NCI-H1105 (cell line): ENCODE results near the gene PHGDH.

Source experiments
- DNase-seq: peaks from one replicate; lab custom pipeline; 2025; lab: John Stamatoyannopoulos, UW

PHGDH gene

DNA sequence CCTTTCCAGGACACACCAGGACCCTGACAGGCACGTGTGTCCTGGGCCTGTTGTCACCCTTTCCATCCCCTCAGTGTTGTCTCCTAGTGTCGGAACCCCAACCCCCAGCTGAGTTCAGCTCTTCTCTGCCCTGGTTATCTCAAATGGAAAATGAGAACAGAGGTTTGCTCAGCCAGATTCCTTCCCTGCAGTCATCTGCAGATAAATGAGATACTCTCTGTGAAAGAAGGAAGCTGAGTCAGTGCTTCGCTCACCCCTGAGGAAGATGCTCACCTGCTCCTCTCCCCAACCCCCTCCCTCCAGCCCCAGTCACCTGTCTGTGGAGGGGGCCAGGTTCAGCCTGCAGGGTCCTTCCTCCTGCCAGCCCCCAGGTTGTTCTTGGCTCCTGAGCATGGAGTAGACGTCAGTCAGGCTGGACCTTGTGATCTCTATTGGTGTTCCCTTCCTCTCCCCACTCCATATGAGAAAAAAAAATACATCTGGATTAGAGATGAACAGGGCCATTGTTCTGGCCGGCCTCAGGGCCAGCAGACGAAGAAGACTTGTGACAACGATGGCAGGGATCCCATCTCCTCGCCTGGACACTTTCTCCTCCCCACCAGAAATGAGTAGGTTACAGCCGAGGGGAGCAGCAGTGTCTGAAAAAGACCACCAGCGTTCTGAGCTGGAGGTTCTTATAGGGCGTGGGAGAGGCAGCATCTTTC lies 20.9 kb downstream of the PHGDH start:
- DNase-seq: no peak

DNA sequence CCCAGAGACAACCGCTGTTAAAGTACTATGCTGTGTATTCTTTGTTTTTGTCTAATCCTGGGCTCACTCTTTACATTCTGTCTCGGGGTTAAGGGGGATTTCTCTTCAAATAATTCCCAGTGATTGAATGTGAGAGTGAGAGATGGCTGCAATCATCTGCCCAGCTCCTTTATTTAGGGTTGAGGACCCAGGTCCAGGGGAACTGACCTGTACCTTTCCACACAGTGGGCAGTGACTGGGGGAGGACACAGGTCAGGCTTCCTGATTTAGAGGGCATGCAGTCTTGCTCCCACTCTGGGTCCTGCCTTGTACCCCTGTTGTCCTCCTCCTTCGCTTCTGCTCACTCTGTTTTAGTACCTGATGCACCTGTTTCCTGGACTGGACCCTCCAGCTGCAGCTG lies 22.0 kb downstream of the PHGDH start:
- no peak for DNase-seq

- DNase-seq: no peak
These were observed 23.5 kb downstream of the PHGDH start for GRCh38 chr1:119735217-119735616.

GRCh38 chr1:119736649-119737039 lies 24.9 kb downstream of the PHGDH start:
- DNase-seq: no peak

DNA sequence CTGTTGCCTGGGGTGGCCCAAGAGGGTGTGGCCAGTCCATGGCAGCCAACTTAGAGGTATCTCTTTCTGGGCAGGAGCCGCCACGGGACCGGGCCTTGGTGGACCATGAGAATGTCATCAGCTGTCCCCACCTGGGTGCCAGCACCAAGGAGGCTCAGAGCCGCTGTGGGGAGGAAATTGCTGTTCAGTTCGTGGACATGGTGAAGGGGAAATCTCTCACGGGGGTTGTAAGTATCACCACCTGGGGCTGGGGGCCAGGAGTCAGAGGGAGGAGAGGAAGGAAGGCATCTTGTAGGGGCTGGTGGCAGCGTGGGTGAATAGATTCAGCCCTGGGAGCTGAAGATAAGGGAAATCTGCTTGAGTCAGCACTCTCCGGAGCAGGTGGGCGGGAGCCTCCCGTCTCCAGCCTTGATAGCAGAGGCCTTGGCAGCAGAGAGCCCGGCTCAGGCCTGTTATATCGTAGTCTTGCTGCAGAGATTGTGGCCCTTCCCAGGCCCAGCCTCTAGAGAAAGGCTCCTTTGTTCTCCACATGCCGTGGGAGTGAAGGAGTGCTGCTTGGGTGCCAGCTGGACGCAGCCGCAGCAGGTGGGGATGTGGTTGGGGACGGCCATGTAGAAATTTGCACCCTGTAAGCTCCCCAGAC lies 25.4 kb downstream of the PHGDH start:
- no peak for DNase-seq

- DNase-seq: no peak
These were observed 26.5 kb downstream of the PHGDH start for GRCh38 chr1:119738100-119738720.

GRCh38 chr1:119739150-119739549 lies 27.4 kb downstream of the PHGDH start:
- no peak for DNase-seq

DNA sequence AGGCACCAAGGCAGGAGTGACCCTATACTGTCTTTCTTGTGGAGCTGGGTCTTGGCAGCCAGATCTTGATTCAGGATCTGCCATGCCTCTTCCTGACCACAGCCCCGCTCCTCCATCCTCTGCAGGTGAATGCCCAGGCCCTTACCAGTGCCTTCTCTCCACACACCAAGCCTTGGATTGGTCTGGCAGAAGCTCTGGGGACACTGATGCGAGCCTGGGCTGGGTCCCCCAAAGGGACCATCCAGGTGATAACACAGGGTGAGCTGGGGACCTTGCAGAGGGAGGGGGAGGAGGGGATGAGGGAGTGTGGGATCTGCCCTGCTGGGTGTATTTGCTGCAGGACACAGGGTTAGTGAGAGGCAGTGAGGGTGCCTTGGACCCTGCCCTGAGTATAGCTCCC lies 28.5 kb downstream of the PHGDH start:
- DNase-seq: no peak

- no peak for DNase-seq
These were observed 29.4 kb downstream of the PHGDH start for GRCh38 chr1:119740896-119741780.

DNA sequence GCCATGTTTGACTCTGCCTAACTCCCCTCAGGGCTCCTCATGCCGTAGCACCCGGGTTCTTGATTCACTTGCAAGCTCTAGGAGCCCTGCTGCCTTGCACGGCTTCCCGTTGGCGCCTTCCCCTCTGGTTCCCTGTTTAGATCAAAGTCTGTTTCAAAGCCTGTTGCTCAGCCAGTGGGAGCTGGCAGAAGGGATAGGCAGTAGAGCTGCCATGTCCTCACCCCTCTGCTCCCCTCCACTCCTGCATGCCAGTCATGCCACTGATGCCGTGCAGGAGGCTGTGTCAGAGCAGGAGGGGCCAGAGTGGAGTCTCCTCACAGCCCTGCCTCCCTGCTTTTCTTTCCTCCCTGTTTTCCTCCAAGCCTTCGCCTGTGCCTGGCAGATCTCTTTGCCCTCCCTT lies 30.5 kb downstream of the PHGDH start:
- no peak for DNase-seq

DNA sequence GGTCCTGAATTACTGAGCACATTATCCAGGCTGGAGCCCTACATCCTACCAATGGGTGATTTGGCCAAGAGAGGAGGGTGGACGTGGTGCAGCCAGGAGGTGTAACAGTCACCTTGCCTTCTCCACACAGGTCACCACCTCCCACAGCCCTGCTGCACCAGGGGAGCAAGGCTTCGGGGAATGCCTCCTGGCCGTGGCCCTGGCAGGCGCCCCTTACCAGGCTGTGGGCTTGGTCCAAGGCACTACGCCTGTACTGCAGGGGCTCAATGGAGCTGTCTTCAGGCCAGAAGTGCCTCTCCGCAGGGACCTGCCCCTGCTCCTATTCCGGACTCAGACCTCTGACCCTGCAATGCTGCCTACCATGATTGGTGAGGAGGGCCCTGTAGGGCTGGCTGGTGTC lies 30.9 kb downstream of the PHGDH start:
- DNase-seq: no peak

DNA sequence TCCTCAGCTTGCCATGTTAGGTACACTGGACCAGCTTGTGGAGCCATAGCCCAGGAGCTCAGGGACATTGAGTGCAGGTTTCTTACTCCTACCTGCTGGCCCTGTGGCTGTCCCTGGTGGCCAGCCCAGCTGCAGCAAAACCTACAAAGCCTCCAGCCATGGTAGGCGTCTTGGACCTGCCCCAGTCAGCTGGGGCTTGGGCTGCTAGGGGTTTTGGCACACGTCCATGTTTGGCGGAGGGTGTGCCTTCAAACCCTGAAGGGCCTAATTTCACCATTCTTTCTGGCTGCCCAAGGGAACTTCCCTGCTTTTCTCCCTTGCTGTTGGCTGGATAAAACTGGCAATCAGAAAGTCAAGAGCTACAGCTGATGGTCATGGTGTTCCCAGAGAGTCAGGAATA lies 31.6 kb downstream of the PHGDH start:
- peak; percentile 42 for DNase-seq

GRCh38 chr1:119743776-119744597 lies 32.3 kb downstream of the PHGDH start:
- peak; percentile 58 for DNase-seq

DNA sequence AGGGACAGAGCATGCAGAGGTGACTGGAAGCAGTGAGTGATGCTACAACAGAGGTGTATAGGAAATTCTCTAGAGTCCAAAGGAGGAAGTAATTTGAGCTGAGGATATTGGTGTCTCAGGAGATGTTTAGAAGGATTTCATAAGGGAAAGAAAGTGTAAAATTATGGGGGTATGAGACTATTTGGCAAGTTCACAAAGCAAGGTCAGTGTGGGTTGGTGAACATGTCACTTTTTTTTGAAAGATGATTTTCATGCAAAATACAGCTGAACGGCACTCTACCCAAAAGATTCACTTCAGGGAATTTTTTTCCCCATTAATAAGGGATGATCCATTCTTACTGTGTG lies 32.8 kb downstream of the PHGDH start:
- DNase-seq: no peak

DNA sequence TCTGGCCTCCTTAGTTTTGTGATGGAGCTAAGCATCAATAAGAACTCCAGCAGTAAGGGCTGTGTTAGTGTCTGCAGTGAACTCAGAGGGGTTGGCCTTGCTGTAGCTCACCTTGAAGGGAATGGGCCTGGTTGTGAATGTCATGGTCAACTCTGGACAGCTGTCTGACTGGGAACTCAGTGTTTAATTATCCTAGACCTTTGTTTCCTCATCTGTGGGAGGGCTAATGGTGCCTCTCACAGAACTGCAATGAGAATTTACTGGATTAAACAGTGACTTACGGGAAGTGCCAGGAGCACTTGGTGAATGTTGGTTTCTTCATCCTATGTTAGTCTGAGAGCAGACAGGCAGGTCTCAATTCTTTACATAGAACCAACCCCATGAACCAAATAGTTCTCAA lies 33.3 kb downstream of the PHGDH start:
- no peak for DNase-seq

- DNase-seq: no peak
These were observed 35.7 kb downstream of the PHGDH start for GRCh38 chr1:119747451-119747850.

DNA sequence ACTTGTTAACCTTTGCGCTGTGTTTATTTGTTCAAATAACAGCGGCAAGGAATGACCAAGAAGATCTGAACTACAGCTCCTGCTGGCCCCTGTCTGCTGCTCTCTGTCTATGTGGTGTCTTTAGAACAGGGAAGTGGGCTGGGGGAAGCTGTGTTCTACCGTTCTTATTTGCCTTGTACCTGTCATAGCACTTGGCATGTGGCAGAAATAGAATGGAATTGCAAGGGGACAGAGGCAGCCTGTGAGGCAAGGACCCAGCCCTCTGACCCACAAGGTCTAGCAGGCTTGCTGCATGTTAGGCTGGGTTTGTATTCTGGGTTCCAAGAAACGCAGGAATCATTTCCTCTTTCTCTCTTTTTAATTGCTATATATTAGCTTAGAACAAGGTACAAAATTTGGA lies 36.3 kb downstream of the PHGDH start:
- DNase-seq: no peak

- no peak for DNase-seq
These were observed 40.9 kb downstream of the PHGDH start for GRCh38 chr1:119752592-119752991.

DNA sequence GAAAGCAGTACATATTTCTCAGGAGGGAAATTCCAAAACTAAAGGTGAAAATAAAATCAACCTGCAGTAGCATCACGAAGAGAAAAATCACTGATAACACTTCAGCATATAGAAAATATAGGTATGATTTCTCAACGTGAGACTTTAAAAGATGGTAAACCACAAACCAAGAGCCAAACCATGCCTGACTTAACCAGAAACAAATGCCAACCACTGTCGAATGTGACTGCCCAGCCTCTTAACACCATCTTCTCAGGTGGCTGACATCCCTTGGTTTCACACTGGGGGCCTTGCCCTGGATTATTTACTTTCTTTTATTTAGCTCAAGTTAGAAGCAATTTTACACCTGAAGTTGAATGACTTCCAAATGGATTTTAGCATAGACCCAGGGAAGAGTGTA lies 46.9 kb downstream of the PHGDH start:
- no peak for DNase-seq

GRCh38 chr1:119762409-119762808 lies 50.7 kb downstream of the PHGDH start:
- DNase-seq: no peak

GRCh38 chr1:119762953-119763352 lies 51.2 kb downstream of the PHGDH start:
- no peak for DNase-seq

- DNase-seq: no peak
These were observed 52.5 kb downstream of the PHGDH start for GRCh38 chr1:119764220-119764619.
